HG03571 (cell line): ENCODE results near the gene TXNRD1.
"Not testable (repeated sequence)": the region's sequence is repeated elsewhere in the genome, so short reads cannot be mapped to it uniquely, and the experiment has no call there.

Experiments
- ATAC-seq: cut with Tn5 transposase; IDR thresholded peaks from one replicate; pipeline ENCODE4 v1.9.1; 2021; ENCODE audit not compliant: unreplicated experiment

Gene TXNRD1

GRCh38 chr12:104234926-104235499 lies 19.4 kb downstream of the TXNRD1 start:
- ATAC-seq, result no peak

GRCh38 chr12:104237930-104238329 lies 22.4 kb downstream of the TXNRD1 start:
- no peak for ATAC-seq

- no peak for ATAC-seq
Measured at GRCh38 chr12:104242546-104243206, 27.1 kb downstream of the TXNRD1 start.

- ATAC-seq, result no peak
Measured at GRCh38 chr12:104243551-104243950, 28.0 kb downstream of the TXNRD1 start.

GRCh38 chr12:104243971-104244370 lies 28.4 kb downstream of the TXNRD1 start:
- ATAC-seq, result no peak

- ATAC-seq, result no peak
Measured at GRCh38 chr12:104247698-104248097, 32.1 kb downstream of the TXNRD1 start.

GRCh38 chr12:104248444-104248843 lies 32.9 kb downstream of the TXNRD1 start:
- no peak for ATAC-seq

GRCh38 chr12:104249017-104249416 lies 33.4 kb downstream of the TXNRD1 start:
- no peak for ATAC-seq

GRCh38 chr12:104249898-104250297 lies 34.3 kb downstream of the TXNRD1 start:
- ATAC-seq, result no peak

- ATAC-seq, result no peak
Measured at GRCh38 chr12:104250366-104251125, 35.0 kb downstream of the TXNRD1 start.

GRCh38 chr12:104257913-104258472 lies 42.4 kb downstream of the TXNRD1 start:
- no peak for ATAC-seq

- no peak for ATAC-seq
Measured at GRCh38 chr12:104258476-104259067, 43.0 kb downstream of the TXNRD1 start.

- ATAC-seq, result no peak
Measured at GRCh38 chr12:104263026-104263425, 47.4 kb downstream of the TXNRD1 start.

GRCh38 chr12:104263580-104264358 lies 48.2 kb downstream of the TXNRD1 start:
- ATAC-seq, result no peak

- not testable (repeated sequence) for ATAC-seq
Measured at GRCh38 chr12:104265436-104265835, 49.9 kb downstream of the TXNRD1 start.

GRCh38 chr12:104272938-104273337 lies 57.4 kb downstream of the TXNRD1 start:
- ATAC-seq, result no peak

GRCh38 chr12:104273503-104273902 lies 57.9 kb downstream of the TXNRD1 start:
- ATAC-seq, result no peak

- ATAC-seq, result no peak
Measured at GRCh38 chr12:104274811-104275210, 59.2 kb downstream of the TXNRD1 start.

GRCh38 chr12:104275689-104276088 lies 60.1 kb downstream of the TXNRD1 start:
- peak; percentile 8 for ATAC-seq

- peak; percentile 71 for ATAC-seq
Measured at GRCh38 chr12:104276273-104277131, 60.9 kb downstream of the TXNRD1 start.
